ENCODE results near the gene USP2. TPM values are rescaled to one million over a fixed set of nuclear protein-coding genes. Genes with fewer than 3 reads are reported as not detected.

Gene USP2
- total and polyA plus RNA-seq, 2 of the 4 experiments (the other 2 are of a cell fraction) = 0.18 to 0.79 TPM

DNA sequence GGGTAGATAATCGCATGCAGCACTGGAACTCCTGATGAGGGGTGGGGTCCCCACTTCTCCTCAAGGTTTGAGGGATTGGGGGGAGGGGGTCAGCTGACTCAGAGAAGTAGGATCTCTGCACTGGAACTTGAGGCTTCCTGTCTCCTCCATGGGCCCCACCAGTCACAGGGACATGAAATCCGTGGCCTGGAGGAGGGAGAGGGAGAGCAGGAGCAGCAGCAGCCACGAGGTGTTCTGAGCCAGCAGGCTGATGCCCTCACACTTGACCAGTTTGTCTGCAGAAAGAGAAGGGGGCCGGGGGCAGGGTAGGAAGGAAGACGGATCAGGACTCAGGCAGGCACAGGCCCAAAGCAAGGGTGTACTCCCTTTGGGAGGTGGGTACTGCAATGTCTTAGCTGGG, 37.8 kb upstream of the USP2 start:
- BruUV-seq (replicated peaks) = no TSS peak
- no peak overlapping the region for H2AFZ ChIP-seq (replicated peaks; ENCODE audit: low read length, poor library complexity)
- H3K18ac ChIP-seq (ENCODE audit: low read depth, low read length) = no peak overlapping the region
- no peak overlapping the region for H2BK20ac ChIP-seq (ENCODE audit: low read depth, low read length)
- intact Hi-C loops (cut with micrococcal nuclease) (no loop called here), in situ Hi-C loops (cut with MboI; ENCODE audit: low sequenced_read_pairs) (no loop called here), dilution Hi-C loops (cut with HindIII; ENCODE audit: low sequenced_read_pairs, unreplicated experiment) (no loop called here)
- H3K4me2 ChIP-seq (ENCODE audit: low read depth, low read length) = no peak overlapping the region
- H4K20me1 ChIP-seq (ENCODE audit: insufficient read depth, low read length) = peaks cover 50% of the 10 kb centered on the region
- no peak overlapping the region for H2BK15ac ChIP-seq (ENCODE audit: low read depth, low read length)
- H3K9ac ChIP-seq (ENCODE audit: low read depth, low read length) = no peak overlapping the region
- peak overlapping the region in 1 of 2 experiments; percentile 32; a peak in 1 of 4 replicates for H4K8ac ChIP-seq (ENCODE audit: low read depth in 2 of 2, low read length in 2 of 2)
- no peak overlapping the region for H3K4me3 ChIP-seq (ENCODE audit: insufficient read depth, low read depth, low read length)
- no peak overlapping the region for H4K5ac ChIP-seq (ENCODE audit: low read depth, low read length)
- H3K4ac ChIP-seq (ENCODE audit: low read depth, low read length) = no peak overlapping the region; the same call in 1 of the 2 replicates
- H3K23ac ChIP-seq (ENCODE audit: low read depth, low read length) = no peak overlapping the region
- ChIA-PET CTCF (no interaction called here), POLR2A (ENCODE audit: unreplicated experiment) (no interaction called here)
- peaks cover 20 to 59% of the 10 kb centered on the region in 2 experiments for H3K79me1 ChIP-seq (ENCODE audit: low read depth in 1 of 2, low read length in 2 of 2)
- peaks cover 26% of the 10 kb centered on the region for H3K4me1 ChIP-seq (ENCODE audit: control insufficient read depth, insufficient read depth, low read length)
- no peak overlapping the region for H4K91ac ChIP-seq (ENCODE audit: insufficient read depth, low read depth, low read length)
- H3K56ac ChIP-seq (ENCODE audit: extremely low read depth, insufficient read depth, low read length) = no peak overlapping the region
- ATAC-seq (ENCODE audit: low read depth) = no peak
- H3K9me3 ChIP-seq (ENCODE audit: control insufficient read depth, insufficient read depth, low read length) = no peaks in the 10 kb centered on the region
- peaks cover 26% of the 10 kb centered on the region for H3K36me3 ChIP-seq (ENCODE audit: control insufficient read depth, insufficient read depth, low read length)
- no peaks in the 10 kb centered on the region for H3K27me3 ChIP-seq (ENCODE audit: control insufficient read depth, insufficient read depth, low read length)
- peak overlapping the region; percentile 35; the same call in 1 of the 2 replicates for H2AK5ac ChIP-seq (ENCODE audit: low read depth, low read length)
- TF ChIP-seq RAD21 (IDR thresholded peaks at IDR 0.05; ENCODE audit: low read length) (no peak), NFE2L2 (IDR thresholded peaks at IDR 0.05; ENCODE audit: low read depth, low read length) (no peak), MAZ (IDR thresholded peaks at IDR 0.05; ENCODE audit: borderline replicate concordance, low read depth, low read length) (no peak), RFX5 (IDR thresholded peaks at IDR 0.05; ENCODE audit: low read depth, low read length) (no peak), CEBPB (IDR thresholded peaks at IDR 0.05; ENCODE audit: low read depth, low read length) (no peak), POLR2A (IDR thresholded peaks at IDR 0.05; ENCODE audit: low read depth, low read length) (no peak), RCOR1 (IDR thresholded peaks at IDR 0.05; ENCODE audit: insufficient replicate concordance, low read length) (no peak), SMC3 (IDR thresholded peaks at IDR 0.05; ENCODE audit: low read depth, low read length) (no peak), FOS (IDR thresholded peaks at IDR 0.05; ENCODE audit: low read depth, low read length) (no peak)
- TF ChIP-seq, protein P1, sequence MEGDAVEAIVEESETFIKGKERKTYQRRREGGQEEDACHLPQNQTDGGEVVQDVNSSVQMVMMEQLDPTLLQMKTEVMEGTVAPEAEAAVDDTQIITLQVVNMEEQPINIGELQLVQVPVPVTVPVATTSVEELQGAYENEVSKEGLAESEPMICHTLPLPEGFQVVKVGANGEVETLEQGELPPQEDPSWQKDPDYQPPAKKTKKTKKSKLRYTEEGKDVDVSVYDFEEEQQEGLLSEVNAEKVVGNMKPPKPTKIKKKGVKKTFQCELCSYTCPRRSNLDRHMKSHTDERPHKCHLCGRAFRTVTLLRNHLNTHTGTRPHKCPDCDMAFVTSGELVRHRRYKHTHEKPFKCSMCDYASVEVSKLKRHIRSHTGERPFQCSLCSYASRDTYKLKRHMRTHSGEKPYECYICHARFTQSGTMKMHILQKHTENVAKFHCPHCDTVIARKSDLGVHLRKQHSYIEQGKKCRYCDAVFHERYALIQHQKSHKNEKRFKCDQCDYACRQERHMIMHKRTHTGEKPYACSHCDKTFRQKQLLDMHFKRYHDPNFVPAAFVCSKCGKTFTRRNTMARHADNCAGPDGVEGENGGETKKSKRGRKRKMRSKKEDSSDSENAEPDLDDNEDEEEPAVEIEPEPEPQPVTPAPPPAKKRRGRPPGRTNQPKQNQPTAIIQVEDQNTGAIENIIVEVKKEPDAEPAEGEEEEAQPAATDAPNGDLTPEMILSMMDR (conservative IDR thresholded peaks at IDR 0.05; ENCODE audit: low read depth, low read length) = no peak
- TF ChIP-seq, protein P2, sequence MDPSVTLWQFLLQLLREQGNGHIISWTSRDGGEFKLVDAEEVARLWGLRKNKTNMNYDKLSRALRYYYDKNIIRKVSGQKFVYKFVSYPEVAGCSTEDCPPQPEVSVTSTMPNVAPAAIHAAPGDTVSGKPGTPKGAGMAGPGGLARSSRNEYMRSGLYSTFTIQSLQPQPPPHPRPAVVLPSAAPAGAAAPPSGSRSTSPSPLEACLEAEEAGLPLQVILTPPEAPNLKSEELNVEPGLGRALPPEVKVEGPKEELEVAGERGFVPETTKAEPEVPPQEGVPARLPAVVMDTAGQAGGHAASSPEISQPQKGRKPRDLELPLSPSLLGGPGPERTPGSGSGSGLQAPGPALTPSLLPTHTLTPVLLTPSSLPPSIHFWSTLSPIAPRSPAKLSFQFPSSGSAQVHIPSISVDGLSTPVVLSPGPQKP (IDR thresholded peaks at IDR 0.05; ENCODE audit: borderline replicate concordance, low read depth, low read length) = no peak
- TF ChIP-seq, protein P3, sequence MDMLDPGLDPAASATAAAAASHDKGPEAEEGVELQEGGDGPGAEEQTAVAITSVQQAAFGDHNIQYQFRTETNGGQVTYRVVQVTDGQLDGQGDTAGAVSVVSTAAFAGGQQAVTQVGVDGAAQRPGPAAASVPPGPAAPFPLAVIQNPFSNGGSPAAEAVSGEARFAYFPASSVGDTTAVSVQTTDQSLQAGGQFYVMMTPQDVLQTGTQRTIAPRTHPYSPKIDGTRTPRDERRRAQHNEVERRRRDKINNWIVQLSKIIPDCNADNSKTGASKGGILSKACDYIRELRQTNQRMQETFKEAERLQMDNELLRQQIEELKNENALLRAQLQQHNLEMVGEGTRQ (IDR thresholded peaks at IDR 0.05; ENCODE audit: low read depth, low read length) = no peak
- H2BK120ac ChIP-seq (ENCODE audit: low read depth, low read length) = no peak overlapping the region
- H2BK5ac ChIP-seq (ENCODE audit: low read depth, low read length, poor library complexity, severe bottlenecking) = peak overlapping the region; percentile 20
- DNase-seq = no peak
- 80% methylated on average over 1 of the region's 5 CpGs; no CpG with 5 or more reads in 1 of the 2 experiments for WGBS, 2 experiments (ENCODE audit: extremely low coverage in 2 of 2, insufficient read length in 1 of 2)
- H3K27ac ChIP-seq (ENCODE audit: insufficient read depth, low read length) = no peak overlapping the region
- peaks cover 42% of the 10 kb centered on the region for H3K9me1 ChIP-seq (ENCODE audit: insufficient read depth, low read length)
- no peak overlapping the region for H2AK9ac ChIP-seq (replicated peaks; ENCODE audit: low read depth, low read length, poor library complexity)
- H3K14ac ChIP-seq (replicated peaks; ENCODE audit: low read depth, low read length) = no peak overlapping the region

Measured in IMR-90 (cell line).